NCI-H128 (cell line): ENCODE results near the gene JDP2.

ENCODE experiments used
- DNase-seq: peaks from one replicate; lab custom pipeline; 2025; ENCODE audit not compliant: unreplicated experiment; lab: John Stamatoyannopoulos, UW

The JDP2 gene

DNA sequence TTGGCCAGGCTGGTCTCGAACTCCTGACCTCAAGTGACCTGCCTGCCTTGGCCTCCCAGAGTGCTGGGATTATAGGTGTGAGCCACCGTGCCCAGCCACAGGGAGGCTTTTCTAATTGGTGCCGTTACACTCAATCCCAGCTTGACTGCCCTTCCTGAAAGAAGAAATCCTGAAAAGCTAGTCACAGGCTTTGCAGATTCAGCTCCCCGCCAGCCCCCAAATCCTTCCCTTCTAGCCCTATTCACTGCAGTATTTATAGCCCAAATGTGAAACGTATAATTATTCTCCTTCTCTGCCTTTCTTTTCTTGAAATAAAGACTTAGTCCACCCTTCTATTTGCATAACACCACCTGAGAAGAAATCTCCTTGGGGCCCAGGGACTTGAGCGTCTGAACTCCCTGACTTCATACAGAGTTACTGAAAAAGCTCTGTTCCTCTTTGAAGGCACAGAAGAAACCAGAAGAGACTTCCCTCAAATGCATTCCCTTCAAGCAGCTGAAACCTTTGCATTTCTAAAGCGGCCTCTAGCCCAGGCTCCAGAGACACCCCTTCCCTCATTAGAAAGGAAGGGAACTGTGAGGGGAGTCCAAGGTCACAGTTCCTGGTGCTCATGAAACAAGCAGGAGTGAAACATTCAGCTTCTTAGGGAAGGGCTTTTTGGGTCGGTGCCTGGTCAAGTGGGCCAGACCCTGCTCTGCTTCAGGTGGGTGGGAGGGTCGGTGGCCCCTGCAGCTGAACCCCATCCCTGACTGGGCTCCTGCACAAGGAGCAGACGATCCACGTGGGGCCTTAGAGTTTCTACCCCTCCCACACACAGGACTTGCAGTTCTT, 52.2 kb downstream of the JDP2 start:
- DNase-seq = no peak

DNA sequence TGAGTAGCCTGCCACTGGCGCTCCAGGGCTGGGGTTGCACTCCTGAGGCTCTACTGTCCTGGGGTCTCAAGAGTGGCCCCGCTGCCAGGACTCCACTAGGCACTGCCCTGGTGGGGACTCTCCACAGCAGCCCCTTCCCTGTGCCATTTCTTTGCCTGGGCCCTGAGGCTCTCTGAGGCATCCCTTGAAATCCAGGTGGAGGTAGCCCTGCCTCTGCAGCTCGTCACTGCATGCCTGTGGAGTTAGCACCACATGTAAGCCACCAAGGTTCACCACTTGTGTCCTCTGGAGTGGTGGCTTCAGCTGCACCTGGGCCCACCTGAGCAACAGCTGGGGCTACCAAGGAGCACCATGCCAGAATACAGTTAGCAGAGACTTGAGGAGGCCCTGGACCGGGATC, 54.5 kb downstream of the JDP2 start:
- no peak for DNase-seq

GRCh38 chr14:75484711-75485429, 57.0 kb downstream of the JDP2 start:
- no peak for DNase-seq

DNA sequence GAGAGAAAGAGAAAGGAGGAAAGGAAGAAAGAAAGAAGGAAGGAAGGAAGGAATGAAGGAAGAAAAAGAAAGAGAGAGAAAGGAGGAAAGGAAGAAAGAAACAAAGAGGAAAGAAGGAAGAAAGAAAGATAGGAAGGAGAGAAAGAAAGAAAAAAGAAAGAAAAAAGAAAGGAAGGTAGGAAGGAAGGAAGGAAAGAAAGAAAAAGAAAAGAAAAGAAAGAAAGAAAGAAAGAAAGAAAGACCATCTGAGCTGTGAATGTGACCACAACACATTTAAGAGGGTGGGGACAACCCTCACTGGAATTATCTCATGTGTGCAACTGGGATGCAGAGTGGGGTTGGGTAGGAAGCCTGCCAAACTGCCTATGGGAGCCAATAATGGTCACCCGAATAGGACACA, 58.5 kb downstream of the JDP2 start:
- DNase-seq = no peak

DNA sequence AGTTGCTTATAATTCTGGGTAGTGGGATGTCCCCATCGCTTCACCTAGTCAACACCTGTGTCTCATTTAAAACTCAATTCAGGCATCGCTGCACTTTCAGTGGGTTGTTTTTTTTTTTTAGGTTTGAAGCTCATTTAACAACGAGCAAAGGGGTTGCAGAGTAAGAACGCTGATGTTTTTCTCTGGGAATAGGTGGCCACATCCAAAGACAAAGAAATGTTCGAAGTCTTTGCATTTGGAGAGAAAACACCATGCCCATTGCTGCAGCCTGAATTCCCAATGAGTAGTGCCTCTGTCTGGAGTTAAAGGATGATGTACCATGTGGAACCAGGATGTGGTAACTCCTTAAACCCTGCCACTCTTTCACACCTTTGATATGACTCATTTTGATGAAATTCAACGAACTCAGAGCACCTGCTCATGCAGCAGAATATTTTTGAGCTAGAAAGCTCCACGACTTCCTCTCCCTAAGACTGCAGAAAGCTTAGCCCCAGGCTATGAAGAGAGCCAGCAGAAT, 59.4 kb downstream of the JDP2 start:
- DNase-seq = no peak

DNA sequence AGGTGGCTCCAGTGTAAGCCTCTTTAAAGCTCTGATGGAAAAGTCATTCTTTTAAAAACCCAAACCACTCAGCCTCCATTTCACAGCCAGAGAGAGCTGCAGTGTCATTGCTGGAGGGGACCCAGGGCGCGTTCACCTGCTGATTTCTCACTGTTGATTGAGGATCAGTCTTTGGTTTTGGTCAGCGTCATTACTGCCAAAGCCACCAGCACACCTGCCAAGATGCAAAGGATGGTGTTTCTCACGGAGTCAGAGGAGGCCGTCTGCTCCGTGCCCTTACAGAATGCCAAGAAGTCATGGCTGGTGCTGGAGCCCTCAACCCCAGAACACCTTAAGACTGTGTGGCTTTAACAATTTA, 61.6 kb downstream of the JDP2 start:
- no peak for DNase-seq

DNA sequence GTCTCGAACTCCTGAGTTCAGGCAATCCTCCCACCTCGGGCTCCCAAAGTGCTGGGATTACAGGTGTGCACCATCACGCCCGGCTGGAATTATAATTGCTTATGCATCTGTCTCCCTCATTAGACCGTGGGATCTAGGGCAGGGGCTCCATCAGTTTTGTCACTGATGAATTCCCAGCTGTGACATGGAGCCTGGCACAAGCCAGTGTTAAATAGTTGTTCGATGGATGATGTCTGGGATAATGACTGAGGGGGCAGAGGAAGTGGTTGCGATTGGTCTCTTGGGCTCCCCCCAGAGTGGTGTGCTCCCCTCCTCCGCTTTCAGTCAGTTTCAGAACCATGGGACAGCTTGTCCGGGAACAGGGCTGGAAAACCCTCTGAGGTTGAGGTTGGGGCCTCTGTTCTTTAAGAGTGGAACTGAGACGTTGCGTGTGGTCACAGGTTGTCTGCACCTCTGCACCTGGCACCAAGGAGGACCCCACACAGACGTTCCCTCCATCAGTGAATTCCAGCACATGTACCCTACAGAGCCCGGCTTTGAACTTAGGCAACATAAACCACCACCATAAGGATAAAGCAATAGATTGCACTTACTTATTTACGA, 63.7 kb downstream of the JDP2 start:
- no peak for DNase-seq

- DNase-seq = no peak
Measured at GRCh38 chr14:75492832-75493591, 65.2 kb downstream of the JDP2 start.

DNA sequence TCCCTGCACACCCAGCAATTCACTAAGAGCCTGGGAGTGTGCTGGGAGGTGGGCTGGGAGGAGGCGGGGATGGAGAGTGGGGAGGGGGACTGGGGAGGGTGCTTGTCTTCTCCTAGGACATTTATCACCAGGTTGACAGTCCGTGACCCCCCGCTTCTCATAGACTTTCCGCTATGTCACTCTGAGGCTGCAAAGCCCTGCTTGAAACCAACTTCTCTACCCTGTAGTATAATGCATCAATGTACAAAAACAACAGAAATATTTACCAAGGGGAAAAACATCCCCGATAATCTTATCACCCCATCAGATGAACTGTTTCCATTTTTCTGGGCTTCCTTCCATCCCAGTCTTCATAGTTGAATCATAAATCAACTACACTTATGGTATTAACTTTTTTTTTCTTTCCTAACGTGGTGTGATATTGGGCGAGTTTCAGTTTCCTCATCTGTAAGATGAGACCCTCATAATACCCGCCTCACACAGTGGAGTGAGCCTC, 65.8 kb downstream of the JDP2 start:
- no peak for DNase-seq

GRCh38 chr14:75494896-75495295, 67.1 kb downstream of the JDP2 start:
- DNase-seq = no peak

DNA sequence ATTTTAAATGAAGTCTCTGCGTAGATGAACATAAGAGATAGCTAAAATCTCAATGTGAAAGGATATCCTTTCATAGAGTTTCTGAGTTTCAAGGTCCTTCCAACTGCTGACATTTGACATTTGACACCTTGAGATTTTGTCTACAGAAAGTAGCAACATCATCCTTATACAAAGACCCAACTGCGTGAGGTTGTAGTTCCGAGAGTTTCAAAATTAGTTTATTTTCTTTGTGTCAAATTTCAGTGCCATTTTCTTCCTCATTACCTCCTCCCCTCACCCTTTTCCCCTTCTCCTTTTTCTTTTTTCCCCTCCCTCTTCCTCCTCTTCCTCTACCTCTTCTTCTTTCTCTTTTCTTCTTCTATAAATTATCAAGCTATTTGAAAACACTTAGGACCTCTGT, 67.6 kb downstream of the JDP2 start:
- no peak for DNase-seq

DNA sequence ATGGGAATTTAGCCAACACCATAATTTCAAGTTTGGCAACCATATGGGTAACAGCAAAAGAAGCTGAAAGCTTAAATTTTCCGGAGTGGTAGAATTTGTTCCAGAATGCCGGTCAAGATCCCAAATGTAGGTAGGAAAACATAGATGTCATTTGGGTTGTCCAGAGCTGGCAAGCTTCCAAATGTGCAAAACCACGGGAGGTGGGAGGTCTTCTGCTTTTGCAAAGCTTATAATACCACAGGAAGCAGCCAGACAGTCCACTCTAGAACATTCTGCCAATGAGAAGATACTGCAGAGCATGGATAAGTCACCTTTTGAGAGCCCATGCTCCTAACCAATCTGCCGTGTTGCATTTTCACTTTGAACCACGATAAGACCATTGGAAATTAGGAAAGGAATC, 68.1 kb downstream of the JDP2 start:
- DNase-seq = no peak

DNA sequence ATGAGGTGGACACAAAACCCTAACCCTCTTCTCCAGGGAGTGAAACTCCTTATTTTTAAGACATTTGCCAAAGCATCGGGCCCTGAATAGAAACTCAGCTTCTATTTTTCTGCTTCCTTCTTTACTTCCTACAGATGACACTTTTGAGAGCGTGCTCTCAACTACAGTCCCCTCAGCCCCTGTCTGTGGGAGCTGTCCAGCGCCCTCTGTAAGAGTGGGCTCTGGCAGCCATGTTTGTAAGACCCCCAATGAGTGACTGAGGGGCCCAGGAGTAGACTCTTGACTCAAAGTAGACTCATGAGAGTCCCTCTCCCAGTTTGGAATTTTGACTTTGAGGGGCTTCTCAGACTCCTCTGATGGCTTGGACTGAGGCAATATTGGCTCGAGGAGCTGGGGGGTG, 68.9 kb downstream of the JDP2 start:
- no peak for DNase-seq

GRCh38 chr14:75497191-75497590, 69.4 kb downstream of the JDP2 start:
- no peak for DNase-seq

GRCh38 chr14:75497701-75498100, 69.9 kb downstream of the JDP2 start:
- no peak for DNase-seq

DNA sequence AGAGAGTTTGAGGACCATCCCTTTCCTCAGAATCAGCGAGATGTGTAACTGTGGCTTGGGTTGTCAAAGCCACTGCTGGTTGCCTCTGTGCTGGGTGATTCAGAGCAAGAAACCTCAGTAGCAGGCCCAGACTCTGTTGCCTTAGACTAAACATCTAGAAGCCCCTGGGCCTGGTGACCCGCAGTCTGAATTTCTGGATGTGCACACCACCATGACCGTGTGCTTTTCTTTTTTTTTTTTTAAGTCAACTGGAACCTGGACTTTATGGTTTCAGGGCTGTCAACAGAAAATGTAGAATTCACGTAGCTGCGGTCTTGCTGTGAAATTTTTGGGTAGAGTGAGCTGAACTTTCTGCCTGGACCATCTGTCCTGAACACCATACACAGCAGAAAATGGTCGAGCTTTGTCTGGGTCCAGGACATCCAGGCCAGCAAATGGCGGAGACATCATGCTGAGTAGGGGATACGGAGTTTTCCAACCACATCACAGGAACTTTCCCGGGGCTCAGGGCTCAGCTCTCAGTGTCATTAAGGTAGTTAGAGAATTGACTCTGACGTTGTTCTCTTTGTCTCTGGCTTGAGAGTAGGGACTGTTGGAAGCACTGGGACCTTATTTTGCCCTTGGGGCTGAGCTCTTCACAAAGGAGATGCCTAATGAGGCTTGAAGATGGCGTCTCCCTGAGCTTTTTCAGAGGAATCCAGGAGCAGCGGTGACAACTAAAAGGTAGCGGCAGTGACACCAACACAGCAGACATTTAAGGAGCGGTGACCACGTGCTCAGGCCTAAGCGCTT, 71.5 kb downstream of the JDP2 start:
- DNase-seq = no peak

GRCh38 chr14:75501080-75501479, 73.3 kb downstream of the JDP2 start:
- no peak for DNase-seq

GRCh38 chr14:75504411-75504810, 76.6 kb downstream of the JDP2 start:
- DNase-seq = no peak

GRCh38 chr14:75506930-75507329, 79.1 kb downstream of the JDP2 start:
- DNase-seq = no peak

DNA sequence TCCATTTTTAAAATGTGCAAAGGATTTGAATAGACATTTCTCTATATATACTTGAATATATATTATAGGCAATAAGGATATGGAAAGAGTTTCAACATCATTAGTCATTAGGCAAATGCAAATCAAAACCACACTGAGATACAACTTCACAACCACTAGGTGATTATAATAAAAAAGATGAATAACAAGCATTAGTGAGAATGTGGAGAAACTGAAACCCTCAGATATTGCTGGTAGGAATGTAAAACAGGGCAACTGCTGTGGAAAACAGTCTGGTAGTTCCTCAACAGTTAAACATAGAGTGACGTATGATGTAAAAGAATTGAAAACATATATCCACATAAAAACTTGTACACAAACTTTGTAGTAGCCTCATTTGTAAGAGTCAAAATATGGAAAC, 82.7 kb downstream of the JDP2 start:
- DNase-seq = no peak
